Smooth muscle cell of the umbilical artery (primary cell): Measurements from ENCODE around the gene SOX10. TPM values are rescaled to one million over a fixed set of nuclear protein-coding genes. Genes with fewer than 3 reads are reported as not detected.

ENCODE experiments used
- total RNA-seq: library from RNA; depleted of rRNA; stranded (reverse); fragments of >200 nt; gene quantifications from 2 replicates; pipeline ENCODE4 v1.2.3, GENCODE V29; 2014

Gene SOX10
- total RNA-seq = not detected in 2 replicates

DNA sequence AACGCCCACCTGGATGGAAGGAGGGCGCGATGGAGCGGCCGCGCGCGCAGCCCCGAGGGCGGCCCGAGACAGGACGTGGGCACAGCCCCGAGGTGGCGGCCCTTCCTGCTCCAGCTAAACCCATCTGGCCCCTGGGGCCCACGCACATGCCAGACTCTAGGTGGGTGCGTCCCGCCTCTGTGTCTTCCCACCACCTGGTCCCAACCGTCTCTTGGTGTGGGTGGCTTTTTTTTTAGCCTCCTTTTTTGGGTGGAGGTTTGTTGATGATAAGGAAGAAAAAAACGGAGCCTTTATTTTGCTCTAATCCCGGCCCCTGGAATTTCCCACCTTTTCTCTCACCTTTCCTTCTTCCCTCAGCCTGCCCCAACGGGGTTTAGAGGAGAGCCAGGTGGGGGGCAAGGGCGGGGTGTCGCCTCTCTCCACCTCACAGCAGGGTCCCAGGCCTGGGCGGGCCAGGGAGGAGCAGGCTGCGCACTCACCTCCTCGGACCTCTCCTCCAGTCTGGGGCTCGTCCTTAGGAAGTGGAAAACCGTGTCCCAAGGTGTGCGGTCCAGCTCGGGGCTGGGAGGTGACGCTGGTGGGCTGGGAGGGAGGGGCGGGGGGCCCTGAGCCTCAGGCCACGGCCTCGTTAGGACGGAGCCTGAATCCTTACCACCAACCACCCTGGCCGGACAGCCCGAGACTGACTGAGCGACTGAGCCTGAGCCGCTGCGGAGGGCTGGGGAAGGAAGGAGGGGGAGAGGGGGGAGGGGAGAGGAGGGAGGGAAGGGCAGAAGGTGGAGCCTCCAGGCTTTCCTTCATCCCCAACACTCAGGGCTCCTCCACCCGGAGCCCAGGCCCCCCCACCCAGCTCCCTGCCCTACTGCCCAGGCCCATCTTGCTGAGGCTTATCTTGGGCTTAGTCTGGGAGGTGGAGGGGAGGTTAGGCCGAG, at the start of gene SOX10:
Gene SOX10, minus strand, starts transcription at position 696 of the 932 bp plus-strand sequence. CDS start 771 bp downstream, outside the sequence.

GRCh38 chr22:37953437-37954179, 30.7 kb downstream of the SOX10 start, which contains the start of the genes C22orf23 and POLR2F:
C22orf23 (minus strand) TSS chr22:37953601; CDS start chr22:37953149, 452 bp downstream.
POLR2F (plus strand) TSS chr22:37953699; CDS start chr22:37953788, 89 bp downstream.

Other genes with a start within 250 kb of the SOX10 start
- gene GCAT, start 176.6 kb downstream of the SOX10 start, total RNA-seq = 29.5 and 48.7 TPM in 2 replicates
- gene GALR3, start 161.2 kb downstream of the SOX10 start, total RNA-seq = not detected in 2 replicates
- 24.8 and 25.2 TPM in 2 replicates for gene ANKRD54, start 140.2 kb downstream of the SOX10 start, total RNA-seq
- 295 and 311 TPM in 2 replicates for gene EIF3L, start 135.1 kb downstream of the SOX10 start, total RNA-seq
- 23.2 and 51.8 TPM in 2 replicates for gene MICALL1, start 78.3 kb downstream of the SOX10 start, total RNA-seq
- gene C22orf23, start 31.0 kb downstream of the SOX10 start, total RNA-seq = 0.59 TPM in 1 of 2 replicates, not detected in the other
- 26.1 and 39.7 TPM in 2 replicates for gene POLR2F, start 30.9 kb downstream of the SOX10 start, total RNA-seq
- 9.8 and 17.2 TPM in 2 replicates for gene PICK1, start 72.8 kb upstream of the SOX10 start, total RNA-seq
- 0.30 TPM in 1 of 2 replicates, not detected in the other for gene SLC16A8, start 99.6 kb upstream of the SOX10 start, total RNA-seq
- gene BAIAP2L2, start 126.1 kb upstream of the SOX10 start, total RNA-seq = under 0.01 and 0.18 TPM in 2 replicates
- 11.3 and 13.4 TPM in 2 replicates for gene PLA2G6, start 197.3 kb upstream of the SOX10 start, total RNA-seq
- gene MAFF, start 217.4 kb upstream of the SOX10 start, total RNA-seq = 17.5 and 46.3 TPM in 2 replicates